ENCODE data around the gene EGR1. TPM values are rescaled to one million over a fixed set of nuclear protein-coding genes. Genes with fewer than 3 reads are reported as not detected.

EGR1 gene
- total RNA-seq, 1 experiment from 2014 or later, result 173 TPM

GRCh38 chr5:138439477-138440158 lies 25.7 kb upstream of the EGR1 start:
- no peaks in the 10 kb centered on the region for H3K79me2 ChIP-seq (ENCODE audit: insufficient read depth, low read length)
- no peaks in the 10 kb centered on the region for H3K9me2 ChIP-seq (ENCODE audit: insufficient read depth)
- no TSS peak for BruUV-seq (replicated peaks)
- peak overlapping the region; percentile 36 to 55 for H3K4me3 ChIP-seq (replicated peaks in 1 of 2; ENCODE audit: low read depth in 1 of 2, low read length in 2 of 2)
- ChIA-PET RAD21 (ENCODE audit: low non-redundant PET in 1 of 2, low total read pairs in 2 of 2, uncharacterized antibody in 2 of 2, unreplicated experiment in 2 of 2) (no interaction called here), POLR2A (no interaction called here), CTCF (no interaction called here)
- 0 out of 2 replicates have a peak overlapping the region, but pooled peaks have one; percentile 33 for H3K9ac ChIP-seq (ENCODE audit: low read length)
- H3K36me3 ChIP-seq (ENCODE audit: control insufficient read depth in 1 of 2, insufficient read depth in 2 of 2, low read length in 2 of 2), result peaks cover 12 to 14% of the 10 kb centered on the region in 2 experiments
- no peaks in the 10 kb centered on the region for H3K27me3 ChIP-seq (ENCODE audit: insufficient read depth, low read length)
- H3K4me2 ChIP-seq (ENCODE audit: low read length), result peak overlapping the region; percentile 70
- H3K27ac ChIP-seq (ENCODE audit: low read depth, low read length), result no peak overlapping the region
- DNase-seq (ENCODE audit: low read depth, low spot score), result no peak
- H4K20me1 ChIP-seq (ENCODE audit: insufficient read depth), result no peaks in the 10 kb centered on the region
- no peaks in the 10 kb centered on the region for H3K9me3 ChIP-seq (ENCODE audit: control insufficient read depth in 1 of 2, insufficient read depth in 1 of 2, low read depth in 1 of 2, low read length in 2 of 2)
- TF ChIP-seq ZFX (IDR thresholded peaks at IDR 0.05), result no peak
- TF ChIP-seq ZBTB33 (IDR thresholded peaks at IDR 0.05; ENCODE audit: extremely low read depth, insufficient replicate concordance, low read length), result no peak
- TF ChIP-seq EZH2phosphoT487 (IDR thresholded peaks at IDR 0.05; ENCODE audit: borderline replicate concordance), result no peak
- no peak for TF ChIP-seq POLR2AphosphoS5 (IDR thresholded peaks at IDR 0.05; ENCODE audit: low read depth, low read length)
- TF ChIP-seq JUND (IDR thresholded peaks at IDR 0.05), result no peak
- TF ChIP-seq ELF1 (IDR thresholded peaks at IDR 0.05; ENCODE audit: borderline replicate concordance, low read depth), result no peak
- TF ChIP-seq, protein P1, sequence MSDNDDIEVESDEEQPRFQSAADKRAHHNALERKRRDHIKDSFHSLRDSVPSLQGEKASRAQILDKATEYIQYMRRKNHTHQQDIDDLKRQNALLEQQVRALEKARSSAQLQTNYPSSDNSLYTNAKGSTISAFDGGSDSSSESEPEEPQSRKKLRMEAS (IDR thresholded peaks at IDR 0.05), result no peak
- TF ChIP-seq, protein P2, sequence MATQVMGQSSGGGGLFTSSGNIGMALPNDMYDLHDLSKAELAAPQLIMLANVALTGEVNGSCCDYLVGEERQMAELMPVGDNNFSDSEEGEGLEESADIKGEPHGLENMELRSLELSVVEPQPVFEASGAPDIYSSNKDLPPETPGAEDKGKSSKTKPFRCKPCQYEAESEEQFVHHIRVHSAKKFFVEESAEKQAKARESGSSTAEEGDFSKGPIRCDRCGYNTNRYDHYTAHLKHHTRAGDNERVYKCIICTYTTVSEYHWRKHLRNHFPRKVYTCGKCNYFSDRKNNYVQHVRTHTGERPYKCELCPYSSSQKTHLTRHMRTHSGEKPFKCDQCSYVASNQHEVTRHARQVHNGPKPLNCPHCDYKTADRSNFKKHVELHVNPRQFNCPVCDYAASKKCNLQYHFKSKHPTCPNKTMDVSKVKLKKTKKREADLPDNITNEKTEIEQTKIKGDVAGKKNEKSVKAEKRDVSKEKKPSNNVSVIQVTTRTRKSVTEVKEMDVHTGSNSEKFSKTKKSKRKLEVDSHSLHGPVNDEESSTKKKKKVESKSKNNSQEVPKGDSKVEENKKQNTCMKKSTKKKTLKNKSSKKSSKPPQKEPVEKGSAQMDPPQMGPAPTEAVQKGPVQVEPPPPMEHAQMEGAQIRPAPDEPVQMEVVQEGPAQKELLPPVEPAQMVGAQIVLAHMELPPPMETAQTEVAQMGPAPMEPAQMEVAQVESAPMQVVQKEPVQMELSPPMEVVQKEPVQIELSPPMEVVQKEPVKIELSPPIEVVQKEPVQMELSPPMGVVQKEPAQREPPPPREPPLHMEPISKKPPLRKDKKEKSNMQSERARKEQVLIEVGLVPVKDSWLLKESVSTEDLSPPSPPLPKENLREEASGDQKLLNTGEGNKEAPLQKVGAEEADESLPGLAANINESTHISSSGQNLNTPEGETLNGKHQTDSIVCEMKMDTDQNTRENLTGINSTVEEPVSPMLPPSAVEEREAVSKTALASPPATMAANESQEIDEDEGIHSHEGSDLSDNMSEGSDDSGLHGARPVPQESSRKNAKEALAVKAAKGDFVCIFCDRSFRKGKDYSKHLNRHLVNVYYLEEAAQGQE (IDR thresholded peaks at IDR 0.05; ENCODE audit: low read depth), result no peak
- TF ChIP-seq TCF7L2 (IDR thresholded peaks at IDR 0.05; ENCODE audit: borderline replicate concordance, extremely low read depth, insufficient read depth, insufficient read length), result no peak
- no peak for TF ChIP-seq POLR2A (IDR thresholded peaks at IDR 0.05; ENCODE audit: borderline replicate concordance, extremely low read depth, insufficient read depth, insufficient read length)
- no peak for TF ChIP-seq CBX3 (IDR thresholded peaks at IDR 0.05; ENCODE audit: low read depth)
- no peak for TF ChIP-seq ZNF274 (IDR thresholded peaks at IDR 0.05; ENCODE audit: low read depth, low read length)
- TF ChIP-seq, protein P3, sequence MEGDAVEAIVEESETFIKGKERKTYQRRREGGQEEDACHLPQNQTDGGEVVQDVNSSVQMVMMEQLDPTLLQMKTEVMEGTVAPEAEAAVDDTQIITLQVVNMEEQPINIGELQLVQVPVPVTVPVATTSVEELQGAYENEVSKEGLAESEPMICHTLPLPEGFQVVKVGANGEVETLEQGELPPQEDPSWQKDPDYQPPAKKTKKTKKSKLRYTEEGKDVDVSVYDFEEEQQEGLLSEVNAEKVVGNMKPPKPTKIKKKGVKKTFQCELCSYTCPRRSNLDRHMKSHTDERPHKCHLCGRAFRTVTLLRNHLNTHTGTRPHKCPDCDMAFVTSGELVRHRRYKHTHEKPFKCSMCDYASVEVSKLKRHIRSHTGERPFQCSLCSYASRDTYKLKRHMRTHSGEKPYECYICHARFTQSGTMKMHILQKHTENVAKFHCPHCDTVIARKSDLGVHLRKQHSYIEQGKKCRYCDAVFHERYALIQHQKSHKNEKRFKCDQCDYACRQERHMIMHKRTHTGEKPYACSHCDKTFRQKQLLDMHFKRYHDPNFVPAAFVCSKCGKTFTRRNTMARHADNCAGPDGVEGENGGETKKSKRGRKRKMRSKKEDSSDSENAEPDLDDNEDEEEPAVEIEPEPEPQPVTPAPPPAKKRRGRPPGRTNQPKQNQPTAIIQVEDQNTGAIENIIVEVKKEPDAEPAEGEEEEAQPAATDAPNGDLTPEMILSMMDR (IDR thresholded peaks at IDR 0.05 in 2 of 3, conservative IDR thresholded peaks at IDR 0.05 in 1 of 3; ENCODE audit: borderline replicate concordance in 1 of 3, insufficient read depth in 1 of 3, low read depth in 2 of 3, low read length in 2 of 3), result no peak
- no peak for TF ChIP-seq CEBPB (IDR thresholded peaks at IDR 0.05; ENCODE audit: low read depth)
- TF ChIP-seq FOSL1 (IDR thresholded peaks at IDR 0.05; ENCODE audit: low read depth), result no peak
- no peak overlapping the region for H2AFZ ChIP-seq (ENCODE audit: low read depth, low read length, poor library complexity, severe bottlenecking)
- ATAC-seq, result peak; percentile 11; the same call in 1 of the 2 replicates
- peaks cover 7 to 21% of the 10 kb centered on the region in 2 experiments; a peak in 3 of 4 replicates for H3K4me1 ChIP-seq (ENCODE audit: control insufficient read depth in 1 of 2, insufficient read depth in 2 of 2, low read length in 2 of 2)
- intact Hi-C loops (cut with micrococcal nuclease), result no loop called here
